GM19240 (cell line): ENCODE data around the gene RPS28.
"Not testable (repeated sequence)": the region's sequence is repeated elsewhere in the genome, so short reads cannot be mapped to it uniquely, and the experiment has no call there.

Experiments used
- DNase-seq: peaks from one replicate; pipeline ENCODE4 v3.0.0; 2011; ENCODE audit warnings: low spot score; ENCODE audit not compliant: insufficient read length

Gene RPS28

DNA sequence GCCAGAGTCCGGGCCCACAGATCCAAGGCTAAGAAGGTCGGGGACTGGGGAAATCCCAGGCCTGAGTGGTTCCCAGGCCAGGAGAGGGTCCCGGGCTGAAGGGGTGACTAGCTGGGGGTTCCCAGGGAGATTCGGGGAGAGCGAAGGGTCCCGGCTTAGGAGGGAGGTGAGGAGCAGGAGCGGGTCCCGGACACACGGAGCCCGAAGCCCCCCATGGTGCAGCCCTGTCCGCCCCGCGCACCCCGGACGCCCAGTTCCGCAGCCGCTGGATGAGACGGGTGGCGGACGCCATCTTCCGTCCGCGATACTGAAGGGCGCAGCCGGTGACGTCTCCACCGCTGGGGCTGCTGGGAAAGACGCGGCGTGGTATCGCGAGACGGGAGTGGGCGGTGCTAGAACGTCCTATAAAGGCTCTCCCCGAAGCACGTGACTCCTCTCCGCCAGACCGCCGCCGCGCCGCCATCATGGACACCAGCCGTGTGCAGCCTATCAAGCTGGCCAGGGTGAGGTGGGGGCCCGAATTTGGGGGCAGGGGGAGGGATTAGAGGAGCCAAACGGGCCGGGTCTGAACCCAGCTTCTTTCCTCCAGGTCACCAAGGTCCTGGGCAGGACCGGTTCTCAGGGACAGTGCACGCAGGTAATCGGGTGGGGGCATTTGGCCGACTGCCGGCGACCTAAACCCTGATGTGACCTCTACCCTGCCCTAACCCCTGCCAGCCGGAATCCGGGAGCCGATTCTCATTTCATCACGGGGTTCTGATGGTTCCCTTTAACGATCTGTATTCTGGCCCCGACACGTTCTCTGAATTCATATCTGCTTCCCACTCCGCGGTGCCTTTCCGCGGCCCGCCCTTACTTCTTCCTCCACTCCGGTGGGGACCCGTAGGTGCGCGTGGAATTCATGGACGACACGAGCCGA is at the start of gene RPS28, which contains the start of gene NDUFA7:
Gene RPS28 (plus strand): TSS at position 430 of the 919 bp plus-strand sequence. CDS start 35 bp downstream, at position 465.
Gene NDUFA7 (minus strand): TSS at position 309 of the 919 bp plus-strand sequence. CDS start 17 bp downstream, at position 292.
- peak; percentile 92 for DNase-seq

GRCh38 chr19:8276508-8276907 is 44.8 kb upstream of the RPS28 start:
- not testable (repeated sequence) for DNase-seq

DNA sequence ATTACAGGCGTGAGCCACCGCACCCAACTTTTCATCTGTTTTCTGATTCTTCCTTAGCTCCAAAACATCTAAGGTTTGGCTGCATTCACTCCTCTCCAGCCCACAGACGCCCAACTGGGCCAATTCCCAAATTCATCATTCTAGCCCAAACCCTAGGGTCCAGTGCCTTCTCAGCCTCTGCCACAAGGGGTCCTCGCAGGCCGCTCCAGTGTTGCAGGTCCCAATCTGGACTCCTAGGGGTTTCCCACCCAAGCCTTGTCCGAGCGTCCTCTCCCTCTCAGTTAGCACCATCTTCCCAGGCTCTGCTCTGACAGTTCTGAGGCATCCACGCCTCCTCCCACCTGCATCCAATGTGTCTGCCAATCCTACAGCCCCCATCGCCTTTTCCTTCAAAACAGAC is 30.0 kb upstream of the RPS28 start:
- DNase-seq: not testable (repeated sequence)

DNA sequence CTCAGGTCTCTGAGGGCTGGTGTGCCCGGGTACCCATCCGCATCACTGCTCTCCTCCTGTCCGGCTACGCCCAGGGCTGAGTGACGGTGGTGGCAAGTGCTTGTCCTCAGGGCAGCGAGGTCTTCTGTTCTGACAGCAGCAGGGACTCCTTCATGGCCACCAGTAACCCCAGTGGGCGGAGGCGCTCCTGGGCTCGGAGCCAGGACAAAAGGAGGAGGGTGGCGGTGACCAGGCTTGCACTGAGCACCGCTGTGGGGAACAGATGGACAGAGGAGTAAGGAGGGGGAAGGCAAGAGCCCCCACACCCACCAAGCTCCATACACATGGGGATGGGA is 19.0 kb upstream of the RPS28 start:
- no peak for DNase-seq

DNA sequence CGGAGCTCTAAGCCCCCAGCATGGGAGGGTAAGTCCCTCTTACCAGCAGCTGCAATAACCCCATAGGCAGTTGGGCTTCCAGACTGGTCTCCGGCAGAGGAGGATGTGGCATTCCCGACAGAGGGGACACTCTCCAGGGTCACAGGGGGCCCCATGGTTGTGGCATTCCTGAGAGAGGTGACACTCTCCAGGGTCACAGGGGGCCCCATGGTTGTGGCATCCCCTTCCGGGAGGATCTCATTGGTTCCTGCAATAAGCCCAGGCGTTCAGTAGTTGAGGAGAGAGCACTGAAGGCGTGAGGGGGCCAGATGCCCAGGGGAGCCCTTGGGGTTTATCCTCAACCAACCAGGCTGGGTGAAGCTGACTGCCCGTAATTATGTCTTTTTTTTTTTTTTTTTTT is 18.6 kb upstream of the RPS28 start:
- DNase-seq: no peak

- DNase-seq: no peak
Measured at GRCh38 chr19:8304841-8305621, 16.3 kb upstream of the RPS28 start.

DNA sequence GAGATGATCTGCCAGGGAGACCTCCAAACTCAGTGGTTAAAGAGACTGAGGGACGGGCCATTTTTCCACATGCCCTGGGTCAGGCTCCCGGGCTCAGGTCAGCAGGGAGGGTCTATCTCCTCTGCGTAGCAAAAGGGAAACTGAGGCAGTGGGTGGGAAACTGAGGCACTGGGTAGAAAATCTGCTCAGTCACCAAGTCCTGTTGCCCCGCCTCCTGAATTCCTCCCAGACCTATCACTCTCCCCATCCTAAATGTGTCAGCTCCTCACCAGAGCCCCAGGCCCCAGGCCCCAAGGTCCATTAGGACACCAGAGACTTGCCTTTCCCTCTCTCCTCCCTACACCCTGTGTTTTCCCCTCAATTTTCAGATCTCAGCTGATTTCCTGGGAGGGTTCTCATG is 15.5 kb upstream of the RPS28 start:
- no peak for DNase-seq

DNA sequence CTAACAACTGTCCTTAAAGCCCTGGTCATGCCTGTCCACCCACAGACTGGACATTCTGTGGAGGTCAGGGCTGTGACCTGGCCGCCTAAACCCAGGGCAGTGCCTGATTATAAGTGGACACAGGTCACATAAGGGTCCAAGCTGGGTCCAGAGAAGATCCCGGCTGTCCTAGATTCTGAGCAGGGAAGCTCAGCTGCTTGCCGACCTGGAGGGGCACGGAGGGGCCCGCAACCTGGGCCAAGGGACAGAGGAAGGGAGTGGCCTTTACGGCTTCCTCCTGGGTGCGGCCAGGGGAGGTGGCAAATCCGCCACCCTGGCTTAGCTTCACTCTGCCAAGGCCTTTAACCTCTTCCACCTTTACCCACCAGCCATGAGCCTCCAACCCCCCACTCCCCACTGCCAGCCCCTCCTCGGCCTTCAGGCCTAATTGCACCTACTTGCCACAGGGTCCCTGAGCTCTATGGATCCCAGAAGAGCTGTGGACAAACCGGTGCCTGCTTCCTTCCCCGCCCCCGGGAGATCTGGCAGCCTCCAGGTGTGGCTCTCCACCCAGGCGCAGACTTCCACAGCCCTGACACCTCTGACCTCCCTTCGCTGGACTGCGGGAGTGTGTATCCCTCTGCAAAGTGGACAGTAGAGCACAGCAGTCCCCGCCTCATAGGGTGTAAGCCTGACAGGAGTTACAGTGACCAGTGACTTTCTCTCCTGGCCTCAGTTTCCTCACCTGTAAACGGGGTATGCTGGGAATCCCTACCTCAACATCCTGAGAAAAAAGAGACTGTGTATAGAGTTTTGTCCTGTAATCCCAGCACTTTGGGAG is 14.9 kb upstream of the RPS28 start:
- no peak for DNase-seq

GRCh38 chr19:8307400-8307964 is 13.8 kb upstream of the RPS28 start:
- DNase-seq: no peak

DNA sequence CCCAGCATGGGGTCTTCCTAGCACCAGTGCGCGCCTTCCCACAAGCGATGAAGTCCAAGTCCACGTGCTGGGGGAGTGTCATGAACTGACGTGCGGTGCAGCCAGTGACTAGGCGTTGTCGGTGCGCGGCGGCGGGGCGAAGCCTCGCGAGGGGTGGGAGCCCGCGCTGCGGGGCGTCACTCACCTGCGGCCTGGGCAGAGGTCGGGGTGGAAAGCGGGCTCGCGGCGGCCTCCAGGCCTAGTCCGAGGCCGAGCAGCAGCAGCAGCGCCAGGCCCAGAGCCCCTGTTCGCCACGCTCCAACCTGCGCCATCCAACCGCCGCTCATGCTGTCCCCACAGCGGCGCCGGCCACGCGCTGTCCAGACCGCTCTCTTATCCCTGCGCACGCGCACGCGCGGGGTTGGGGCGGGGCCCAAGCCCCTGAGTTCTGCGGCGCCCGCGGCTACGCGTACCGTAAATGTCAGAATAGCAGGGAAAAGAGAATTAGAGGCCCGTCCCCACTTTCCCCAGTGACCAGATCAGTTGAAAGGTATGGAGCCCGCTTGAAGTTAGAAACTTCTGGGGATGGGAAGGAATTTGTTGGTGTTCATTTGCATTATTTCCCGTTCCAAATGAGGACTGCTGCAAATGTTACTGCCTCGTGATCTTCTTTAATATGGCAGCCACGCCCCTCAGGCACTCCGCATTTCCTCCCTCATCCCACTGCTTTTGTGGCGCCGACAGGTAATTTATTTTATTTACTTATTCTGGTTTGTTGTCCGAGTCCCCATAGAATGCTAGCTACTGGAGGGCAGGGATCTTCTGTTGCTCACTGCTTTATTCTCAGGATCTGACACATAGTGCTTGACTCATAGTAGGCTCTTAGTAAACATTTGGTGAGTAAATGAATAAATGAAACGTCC is 13.1 kb upstream of the RPS28 start, which contains the start of gene CD320:
Gene CD320 (minus strand): TSS at position 394 of the 902 bp plus-strand sequence. CDS start 68 bp downstream, at position 326.
- peak; percentile 89 for DNase-seq

DNA sequence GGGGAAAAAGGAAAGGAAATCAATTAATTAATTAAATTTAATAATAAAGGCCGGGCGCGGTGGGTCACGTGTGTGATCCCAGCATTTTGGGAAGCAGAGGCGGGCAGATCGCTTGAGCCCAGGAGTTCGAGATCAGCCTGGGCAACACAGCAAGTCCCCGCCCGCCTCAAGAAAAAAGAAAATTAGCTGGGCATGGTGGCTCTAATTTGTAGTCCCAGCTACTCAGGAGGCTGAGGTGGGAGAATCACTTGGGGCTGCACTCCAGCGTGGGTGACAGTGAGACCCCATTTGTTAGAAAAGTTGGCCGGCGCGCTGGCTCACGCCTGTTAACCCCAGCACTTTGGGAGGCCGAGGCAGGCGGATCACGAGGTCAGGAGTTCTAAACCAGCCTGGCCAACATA is 12.4 kb upstream of the RPS28 start:
- no peak for DNase-seq

- DNase-seq: no peak
Measured at GRCh38 chr19:8310342-8311055, 10.8 kb upstream of the RPS28 start.

DNA sequence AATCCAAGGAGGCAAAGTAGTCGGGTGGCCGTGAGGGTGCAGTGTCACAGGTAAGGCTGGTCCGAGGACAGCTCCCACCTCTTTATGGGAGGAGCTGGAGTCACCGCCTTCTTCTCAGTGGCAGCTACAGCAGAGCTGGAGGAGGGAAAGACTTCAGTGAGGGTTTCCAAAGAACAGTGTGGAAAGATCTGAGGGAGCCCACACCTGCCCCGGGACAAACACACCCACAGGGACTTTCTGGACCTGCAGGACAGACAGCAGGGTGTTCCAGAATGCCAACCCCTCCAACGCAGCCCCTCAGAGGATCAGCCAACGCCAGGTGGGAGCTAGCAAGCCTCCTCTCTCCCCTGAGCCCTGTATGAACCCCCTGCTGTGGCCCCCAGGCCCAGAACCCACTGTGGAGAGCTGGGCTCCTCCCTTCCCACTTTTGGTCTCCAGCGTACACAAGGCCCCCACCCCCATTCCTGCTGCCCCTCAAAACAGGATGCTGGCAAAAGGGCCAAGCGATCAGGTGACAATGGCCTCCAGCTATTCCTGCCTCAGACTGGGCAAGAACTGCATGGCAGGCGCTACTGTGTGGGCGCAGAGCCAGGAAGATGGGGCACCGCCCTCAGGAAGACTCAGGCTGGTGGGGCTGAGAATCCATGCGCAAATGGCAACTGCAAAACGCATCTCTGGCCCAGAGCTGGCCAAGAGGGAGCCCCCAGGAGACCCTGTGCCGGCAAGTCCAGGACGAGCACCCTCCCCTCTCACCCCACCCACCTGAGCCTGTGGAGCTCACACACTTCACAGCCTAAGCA is 9.6 kb upstream of the RPS28 start:
- no peak for DNase-seq

- not testable (repeated sequence) for DNase-seq
Measured at GRCh38 chr19:8314981-8315640, 6.2 kb upstream of the RPS28 start.

DNA sequence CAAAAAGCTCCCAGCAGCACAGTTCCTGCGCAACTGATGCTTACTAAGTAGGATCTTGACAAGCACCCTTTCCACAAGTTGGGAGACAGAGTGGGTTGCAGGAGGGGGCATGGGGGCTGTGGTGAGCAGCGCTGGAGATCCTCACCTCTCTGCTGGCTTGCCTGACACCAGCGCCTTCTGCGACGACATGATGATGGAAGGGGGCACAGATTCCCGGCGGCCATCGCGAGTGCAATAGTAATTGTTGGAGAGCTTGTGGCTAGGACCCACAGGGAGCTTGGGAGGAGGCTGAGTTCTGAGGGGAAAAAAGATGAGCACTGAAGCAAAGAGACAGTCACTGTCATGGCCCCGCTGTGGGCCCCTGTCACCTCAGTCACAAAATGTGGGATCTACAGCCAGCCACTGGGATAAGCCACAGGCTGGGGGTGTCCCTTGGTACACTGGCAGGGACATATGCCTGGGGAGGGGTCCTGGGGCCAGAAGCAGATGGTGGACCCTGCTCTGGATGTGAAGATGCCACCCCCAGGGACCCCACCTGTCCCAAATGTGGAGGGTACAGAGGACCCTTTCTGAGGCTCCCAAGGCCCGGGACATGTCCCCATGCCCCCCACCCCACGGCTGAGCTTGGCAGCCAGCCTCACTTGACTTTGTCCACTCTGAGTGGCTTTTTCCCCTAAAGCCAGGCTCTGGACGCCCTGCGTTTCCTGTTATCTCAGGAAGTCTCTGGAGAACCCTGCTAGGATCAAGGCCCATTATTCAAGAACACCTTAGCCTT is 4.8 kb upstream of the RPS28 start:
- no peak for DNase-seq

DNA sequence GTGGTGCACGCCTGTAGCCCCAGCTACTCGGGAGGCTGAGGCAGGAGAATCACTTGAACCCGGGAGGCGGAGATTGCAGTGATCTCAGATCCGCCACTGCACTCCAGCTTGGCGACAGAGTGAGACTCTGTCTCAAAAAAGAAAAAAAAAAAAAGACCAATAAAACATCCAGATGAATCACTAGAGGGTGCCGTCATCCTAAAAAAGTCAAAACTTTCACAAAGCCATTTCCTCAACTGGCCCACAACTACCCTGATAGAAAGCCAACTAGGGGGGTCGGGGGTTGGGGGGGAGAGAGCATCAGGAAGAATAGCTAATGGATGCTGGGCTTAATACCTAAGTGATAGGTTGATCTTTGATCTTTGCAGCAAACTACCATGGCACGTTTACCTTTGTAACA is 2.5 kb upstream of the RPS28 start:
- not testable (repeated sequence) for DNase-seq
